DND-41 (cell line): Measurements from ENCODE around the gene ZFYVE28.

ENCODE experiments used
- ATAC-seq: fragments of 200-7000 bp; cut with Tn5 transposase; 3 replicates; pipeline ENCODE4 v1.9.1; 2021; ENCODE audit warnings: low read depth; ENCODE audit not compliant: insufficient read depth
- DNase-seq: peaks from one replicate; pipeline ENCODE4 v3.0.0-alpha.2; 2020
- H2AFZ ChIP-seq: 2 replicates; pipeline ENCODE4 v1.6.0; 2012; ENCODE audit warnings: low read depth, low read length
- H3K27ac ChIP-seq: 2 replicates; pipeline ENCODE4 v1.5.1; 2012; ENCODE audit warnings: low read length, inconsistent platforms
- H3K27me3 ChIP-seq: fragments of 200-600 bp; sonication (generic); 2 replicates; pipeline ENCODE4 v1.6.0; 2012; ENCODE audit warnings: low read length, mild to moderate bottlenecking, inconsistent platforms; ENCODE audit not compliant: insufficient read depth, poor library complexity
- H3K36me3 ChIP-seq: 2 replicates; pipeline ENCODE4 v1.5.1; 2012; ENCODE audit warnings: low read length, inconsistent platforms; ENCODE audit not compliant: insufficient read depth
- H3K4me1 ChIP-seq: 2 replicates; pipeline ENCODE4 v1.5.1; 2012; ENCODE audit warnings: mild to moderate bottlenecking, low read length; ENCODE audit not compliant: insufficient read depth
- H3K4me2 ChIP-seq: 2 replicates; pipeline ENCODE4 v1.6.0; 2012; ENCODE audit warnings: mild to moderate bottlenecking, moderate library complexity, low read length, inconsistent platforms; ENCODE audit not compliant: insufficient read depth
- H3K4me3 ChIP-seq, 2 experiments: fragments of 200-600 bp in 1 of 2; shearing (Covaris generic) in 1 of 2; 2 replicates each; pipeline ENCODE4 v1.5.1; 2012 to 2016; ENCODE audit warnings: inconsistent platforms in 2 of 2, low read length in 2 of 2, mild to moderate bottlenecking in 2 of 2, low read depth in 1 of 2, moderate library complexity in 1 of 2
- H3K79me2 ChIP-seq: 2 replicates; pipeline ENCODE4 v1.6.0; 2012; ENCODE audit warnings: low read length, inconsistent platforms; ENCODE audit not compliant: insufficient read depth
- H3K9ac ChIP-seq: 2 replicates; pipeline ENCODE4 v1.6.0; 2012; ENCODE audit warnings: low read depth, mild to moderate bottlenecking, inconsistent platforms, low read length, moderate library complexity
- H3K9me3 ChIP-seq: 2 replicates; pipeline ENCODE4 v1.5.1; 2012; ENCODE audit warnings: low read length, moderate library complexity, mild to moderate bottlenecking, inconsistent platforms; ENCODE audit not compliant: insufficient read depth, severe bottlenecking
- H4K20me1 ChIP-seq: 2 replicates; pipeline ENCODE4 v1.6.0; 2012; ENCODE audit warnings: low read length; ENCODE audit not compliant: insufficient read depth
- EZH2 ChIP-seq: IDR thresholded peaks from 3 replicates; pipeline ENCODE4 v1.6.1; 2012; ENCODE audit warnings: borderline replicate concordance, low read depth, mild to moderate bottlenecking, moderate library complexity, low read length, inconsistent platforms; ENCODE audit not compliant: severe bottlenecking
- TF ChIP-seq, protein P1 (sequence below): IDR thresholded peaks from 2 replicates; pipeline ENCODE4 v1.5.1; 2012; ENCODE audit warnings: borderline replicate concordance, low read length, moderate library complexity, mild to moderate bottlenecking; ENCODE audit not compliant: poor library complexity, severe bottlenecking; ENCODE audit errors: extremely low read depth

The ZFYVE28 gene

GRCh38 chr4:2436761-2437474, 18.5 kb upstream of the ZFYVE28 start:
- no peak for TF ChIP-seq EZH2
- TF ChIP-seq, protein P1, sequence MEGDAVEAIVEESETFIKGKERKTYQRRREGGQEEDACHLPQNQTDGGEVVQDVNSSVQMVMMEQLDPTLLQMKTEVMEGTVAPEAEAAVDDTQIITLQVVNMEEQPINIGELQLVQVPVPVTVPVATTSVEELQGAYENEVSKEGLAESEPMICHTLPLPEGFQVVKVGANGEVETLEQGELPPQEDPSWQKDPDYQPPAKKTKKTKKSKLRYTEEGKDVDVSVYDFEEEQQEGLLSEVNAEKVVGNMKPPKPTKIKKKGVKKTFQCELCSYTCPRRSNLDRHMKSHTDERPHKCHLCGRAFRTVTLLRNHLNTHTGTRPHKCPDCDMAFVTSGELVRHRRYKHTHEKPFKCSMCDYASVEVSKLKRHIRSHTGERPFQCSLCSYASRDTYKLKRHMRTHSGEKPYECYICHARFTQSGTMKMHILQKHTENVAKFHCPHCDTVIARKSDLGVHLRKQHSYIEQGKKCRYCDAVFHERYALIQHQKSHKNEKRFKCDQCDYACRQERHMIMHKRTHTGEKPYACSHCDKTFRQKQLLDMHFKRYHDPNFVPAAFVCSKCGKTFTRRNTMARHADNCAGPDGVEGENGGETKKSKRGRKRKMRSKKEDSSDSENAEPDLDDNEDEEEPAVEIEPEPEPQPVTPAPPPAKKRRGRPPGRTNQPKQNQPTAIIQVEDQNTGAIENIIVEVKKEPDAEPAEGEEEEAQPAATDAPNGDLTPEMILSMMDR = no peak
- Histone ChIP-seq H3K4me1 (no peaks in the 10 kb centered on the region), H3K4me3 (no peak overlapping the region), H3K4me2 (no peak overlapping the region), H3K9me3 (no peaks in the 10 kb centered on the region), H3K36me3 (no peaks in the 10 kb centered on the region), H3K27me3 (no peaks in the 10 kb centered on the region), H3K27ac (no peak overlapping the region), H3K79me2 (no peaks in the 10 kb centered on the region), H4K20me1 (peaks cover 1% of the 10 kb centered on the region; the same call in 1 of the 2 replicates), H3K9ac (no peak overlapping the region), H2AFZ (no peak overlapping the region)
- no peak for ATAC-seq
- no peak for DNase-seq

- Histone ChIP-seq H3K4me2 (no peak overlapping the region), H3K27me3 (no peaks in the 10 kb centered on the region), H3K4me3 (no peak overlapping the region), H3K9me3 (no peaks in the 10 kb centered on the region), H3K9ac (no peak overlapping the region), H2AFZ (no peak overlapping the region), H3K36me3 (no peaks in the 10 kb centered on the region), H3K27ac (no peak overlapping the region), H4K20me1 (peaks cover 2% of the 10 kb centered on the region; the same call in 1 of the 2 replicates), H3K4me1 (no peaks in the 10 kb centered on the region), H3K79me2 (no peaks in the 10 kb centered on the region)
- ATAC-seq (no peak), DNase-seq (no peak)
- TF ChIP-seq, protein P1 = peak; percentile 10
- no peak for TF ChIP-seq EZH2
Measured at GRCh38 chr4:2436301-2436700, 17.9 kb upstream of the ZFYVE28 start.

DNA sequence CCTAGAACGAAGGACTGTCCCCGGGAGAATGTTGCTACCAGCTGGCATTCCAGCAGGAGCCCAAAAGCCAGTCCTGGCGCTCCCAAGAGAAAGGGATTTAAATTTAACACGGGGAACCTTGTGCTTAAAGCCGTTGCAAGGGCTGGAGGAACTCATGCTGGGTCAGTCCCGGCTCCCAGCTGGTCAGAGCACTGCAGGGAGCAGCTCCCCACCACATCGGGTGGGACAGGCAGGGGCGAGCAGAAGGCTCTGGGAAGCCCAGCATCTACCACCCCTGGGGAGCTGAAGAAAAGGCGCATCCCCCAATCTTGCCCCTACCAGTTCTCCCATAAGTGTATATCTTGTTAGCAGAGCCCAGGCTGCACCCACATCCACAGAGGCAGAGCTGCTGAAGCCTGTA, 16.0 kb upstream of the ZFYVE28 start:
- no peaks in the 10 kb centered on the region for H3K36me3 ChIP-seq
- H3K27me3 ChIP-seq = no peaks in the 10 kb centered on the region
- H3K4me2 ChIP-seq = no peak overlapping the region
- no peak overlapping the region for H3K4me3 ChIP-seq
- H3K9ac ChIP-seq = no peak overlapping the region
- H3K9me3 ChIP-seq = no peaks in the 10 kb centered on the region
- H3K27ac ChIP-seq = no peak overlapping the region
- ATAC-seq = no peak
- H4K20me1 ChIP-seq = peaks cover 2% of the 10 kb centered on the region; the same call in 1 of the 2 replicates
- no peaks in the 10 kb centered on the region for H3K79me2 ChIP-seq
- no peaks in the 10 kb centered on the region for H3K4me1 ChIP-seq
- no peak overlapping the region for H2AFZ ChIP-seq
- TF ChIP-seq, protein P1 = no peak
- no peak for TF ChIP-seq EZH2
- DNase-seq = no peak
